Endothelial cell (in vitro differentiated cells): ENCODE results near the gene FAM209A. TPM values are rescaled to one million over a fixed set of nuclear protein-coding genes. Genes with fewer than 3 reads are reported as not detected.
"Not testable (repeated sequence)": the region's sequence is repeated elsewhere in the genome, so short reads cannot be mapped to it uniquely, and the experiment has no call there.

Source experiments
- DNase-seq: peaks from one replicate; pipeline ENCODE4 v3.0.0; 2021; ENCODE audit warnings: low spot score
- H3K27ac Mint-ChIP-seq: one replicate; pipeline ENCODE4 v1.8.0; 2021; ENCODE audit warnings: mixed read lengths, inconsistent platforms; ENCODE audit not compliant: unreplicated experiment
- H3K27me3 Mint-ChIP-seq: one replicate; pipeline ENCODE4 v1.8.0; 2021; ENCODE audit warnings: mild to moderate bottlenecking, moderate library complexity, mixed read lengths, inconsistent platforms; ENCODE audit not compliant: unreplicated experiment
- H3K36me3 Mint-ChIP-seq: one replicate; pipeline ENCODE4 v1.8.0; 2021; ENCODE audit warnings: mild to moderate bottlenecking, low read depth, mixed read lengths, inconsistent platforms; ENCODE audit not compliant: unreplicated experiment
- H3K4me1 Mint-ChIP-seq: one replicate; pipeline ENCODE4 v1.8.0; 2021; ENCODE audit warnings: mild to moderate bottlenecking, mixed read lengths, inconsistent platforms; ENCODE audit not compliant: unreplicated experiment
- H3K4me3 Mint-ChIP-seq: one replicate; pipeline ENCODE4 v1.8.0; 2021; ENCODE audit warnings: mild to moderate bottlenecking, mixed read lengths, inconsistent platforms; ENCODE audit not compliant: unreplicated experiment
- H3K9me3 Mint-ChIP-seq: one replicate; pipeline ENCODE4 v1.8.0; 2021; ENCODE audit warnings: mixed read lengths, inconsistent platforms; ENCODE audit not compliant: unreplicated experiment
- CTCF ChIP-seq: fragments of 200-600 bp; sonication (generic); IDR thresholded peaks from one replicate; pipeline ENCODE4 v1.5.0; 2021; ENCODE audit warnings: antibody characterized with exemption; ENCODE audit not compliant: unreplicated experiment
- long read RNA-seq: library from polyadenylated mRNA; unstranded; transcript quantifications from one replicate; pipeline ENCODE4 v2.0.0, GENCODE V29; 2020; ENCODE audit not compliant: unreplicated experiment
- total RNA-seq: library from RNA; stranded (reverse); fragmentation: NEBNext Ultra II Directional; extraction: Animal tissue kit (Norgen Biotek cat#: 25700); gene quantifications from one replicate; pipeline ENCODE4 v1.2.1, GENCODE V29; 2021; ENCODE audit not compliant: unreplicated experiment

The FAM209A gene
- 0.36 TPM for total RNA-seq
- long read RNA-seq, partial matches to known transcripts = 0 of 1 reads
- long read RNA-seq, other reads (novel, unspliced or antisense) = 1 of 1 reads

- not testable (repeated sequence) for H3K4me3 Mint-ChIP-seq, H3K27ac Mint-ChIP-seq, H3K27me3 Mint-ChIP-seq, DNase-seq, H3K4me1 Mint-ChIP-seq
- peaks cover 22% of the 10 kb centered on the region for H3K36me3 Mint-ChIP-seq
- H3K9me3 Mint-ChIP-seq = peaks cover 12% of the 10 kb centered on the region
Measured at GRCh38 chr20:56524444-56524843, at the start of gene FAM209A. FAM209A (plus strand) TSS chr20:56524744; CDS start chr20:56524809, 65 bp downstream.

- peak overlapping the region; percentile 16 for H3K4me3 Mint-ChIP-seq
- H3K36me3 Mint-ChIP-seq = peaks cover 59% of the 10 kb centered on the region
- peaks cover 6% of the 10 kb centered on the region for H3K27me3 Mint-ChIP-seq
- H3K9me3 Mint-ChIP-seq = no peaks in the 10 kb centered on the region
- no peak overlapping the region for H3K27ac Mint-ChIP-seq
- H3K4me1 Mint-ChIP-seq = no peaks in the 10 kb centered on the region
- DNase-seq = no peak
- TF ChIP-seq CTCF = no peak
Measured at GRCh38 chr20:56483970-56484369, 40.6 kb upstream of the FAM209A start.

- no peak for TF ChIP-seq CTCF
- no peak for DNase-seq
- H3K4me3 Mint-ChIP-seq = no peak overlapping the region
- H3K36me3 Mint-ChIP-seq = peaks cover 57% of the 10 kb centered on the region
- H3K27me3 Mint-ChIP-seq = peaks cover 6% of the 10 kb centered on the region
- H3K4me1 Mint-ChIP-seq = no peaks in the 10 kb centered on the region
- no peak overlapping the region for H3K27ac Mint-ChIP-seq
- H3K9me3 Mint-ChIP-seq = no peaks in the 10 kb centered on the region
Measured at GRCh38 chr20:56487216-56487615, 37.3 kb upstream of the FAM209A start.

GRCh38 chr20:56488566-56488965, 36.0 kb upstream of the FAM209A start:
- H3K27me3 Mint-ChIP-seq = peaks cover 6% of the 10 kb centered on the region
- DNase-seq = no peak
- H3K9me3 Mint-ChIP-seq = no peaks in the 10 kb centered on the region
- TF ChIP-seq CTCF = no peak
- H3K4me1 Mint-ChIP-seq = no peaks in the 10 kb centered on the region
- peaks cover 51% of the 10 kb centered on the region for H3K36me3 Mint-ChIP-seq
- no peak overlapping the region for H3K27ac Mint-ChIP-seq
- no peak overlapping the region for H3K4me3 Mint-ChIP-seq

GRCh38 chr20:56501116-56501515, 23.4 kb upstream of the FAM209A start:
- Mint-ChIP-seq H3K9me3 (no peaks in the 10 kb centered on the region), H3K4me3 (no peak overlapping the region), H3K36me3 (peaks cover 12% of the 10 kb centered on the region), H3K27ac (no peak overlapping the region), H3K27me3 (no peaks in the 10 kb centered on the region), H3K4me1 (peaks cover 23% of the 10 kb centered on the region)
- DNase-seq = no peak
- TF ChIP-seq CTCF = no peak
